Activated CD4-positive, alpha-beta T cell treated with anti-CD3 and anti-CD28 coated beads, Interleukin-2, amount 50 U/mL, for 48 hours (primary cell): ENCODE results near the gene RGL4.
"Not testable (repeated sequence)": the region's sequence is repeated elsewhere in the genome, so short reads cannot be mapped to it uniquely, and the experiment has no call there.

Experiments
- DNase-seq, 2 experiments: peaks; one replicate each; pipeline ENCODE4 v3.0.0-alpha.2; 2020

Gene RGL4, protein sequence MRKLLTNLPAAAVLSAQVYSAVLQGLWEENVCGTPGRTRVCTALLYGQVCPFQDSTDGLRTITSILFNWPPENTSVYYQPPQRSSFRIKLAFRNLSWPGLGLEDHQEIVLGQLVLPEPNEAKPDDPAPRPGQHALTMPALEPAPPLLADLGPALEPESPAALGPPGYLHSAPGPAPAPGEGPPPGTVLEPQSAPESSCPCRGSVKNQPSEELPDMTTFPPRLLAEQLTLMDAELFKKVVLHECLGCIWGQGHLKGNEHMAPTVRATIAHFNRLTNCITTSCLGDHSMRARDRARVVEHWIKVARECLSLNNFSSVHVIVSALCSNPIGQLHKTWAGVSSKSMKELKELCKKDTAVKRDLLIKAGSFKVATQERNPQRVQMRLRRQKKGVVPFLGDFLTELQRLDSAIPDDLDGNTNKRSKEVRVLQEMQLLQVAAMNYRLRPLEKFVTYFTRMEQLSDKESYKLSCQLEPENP

DNA sequence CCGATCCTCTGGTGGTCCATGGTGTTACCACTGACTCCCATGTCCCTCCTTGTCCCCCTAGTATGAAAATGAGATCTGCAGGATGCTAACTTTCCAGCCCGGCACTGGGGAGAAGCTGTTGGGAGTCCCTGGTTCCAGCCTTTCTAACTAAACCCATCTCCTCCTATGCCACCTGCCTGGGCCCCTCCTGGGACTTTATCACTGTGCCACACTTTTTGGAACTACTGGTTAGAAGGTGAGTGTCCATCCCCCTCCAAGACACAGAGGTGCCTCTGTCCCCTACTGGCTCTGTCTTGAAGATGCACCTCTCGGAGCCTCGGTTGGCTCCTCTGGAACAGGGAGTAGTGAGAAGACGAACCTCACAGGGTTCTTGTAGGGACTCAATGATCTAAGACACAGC is at the start of gene RGL4:
RGL4 (plus strand) TSS at position 301 of the 400 bp plus-strand sequence. CDS start 1,018 bp downstream, outside the sequence.
- no peak for DNase-seq

DNA sequence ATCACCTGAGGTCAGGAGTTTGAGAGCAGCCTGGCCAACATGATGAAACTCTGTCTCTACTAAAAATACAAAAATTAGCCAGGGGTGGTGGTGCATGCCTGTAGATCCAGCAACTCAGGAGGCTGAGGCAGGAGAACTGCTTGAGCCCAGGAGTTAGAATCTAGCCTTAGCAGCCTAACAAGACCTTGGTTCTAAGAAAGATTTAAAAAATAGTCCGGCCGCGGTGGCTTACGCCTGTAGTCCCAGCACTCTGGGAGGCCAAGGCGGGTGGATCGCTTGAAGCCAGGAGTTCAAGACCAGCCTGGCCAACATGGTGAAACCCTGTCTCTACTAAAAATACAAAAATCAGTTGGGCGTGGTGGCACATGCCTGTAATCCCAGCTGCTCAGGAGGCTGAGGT is 44.3 kb upstream of the RGL4 start:
- not testable (repeated sequence) for DNase-seq

DNA sequence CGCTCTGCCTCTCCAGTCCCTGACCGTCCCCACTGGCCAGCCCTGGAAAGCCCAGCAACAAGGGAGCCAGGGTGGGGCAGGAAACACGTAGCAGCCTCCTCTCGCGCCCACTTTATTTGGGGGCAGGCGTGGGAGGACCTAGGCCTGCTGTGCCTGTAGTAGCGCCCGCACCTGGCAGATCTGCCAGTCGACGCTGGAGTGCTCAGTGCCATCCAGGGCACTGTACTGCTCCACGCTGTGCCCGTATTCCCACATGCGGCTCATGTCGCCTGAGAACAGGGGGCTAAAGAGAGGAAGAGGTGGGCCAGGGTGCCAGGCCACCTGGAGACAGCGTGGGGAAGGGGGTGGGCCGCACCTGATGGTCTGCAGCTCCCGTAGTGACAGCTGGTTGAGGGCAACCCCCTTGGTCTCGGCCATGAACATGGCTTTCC is 41.7 kb upstream of the RGL4 start:
- no peak for DNase-seq

GRCh38 chr22:23651676-23652075 is 39.1 kb upstream of the RGL4 start:
- DNase-seq: no peak

DNA sequence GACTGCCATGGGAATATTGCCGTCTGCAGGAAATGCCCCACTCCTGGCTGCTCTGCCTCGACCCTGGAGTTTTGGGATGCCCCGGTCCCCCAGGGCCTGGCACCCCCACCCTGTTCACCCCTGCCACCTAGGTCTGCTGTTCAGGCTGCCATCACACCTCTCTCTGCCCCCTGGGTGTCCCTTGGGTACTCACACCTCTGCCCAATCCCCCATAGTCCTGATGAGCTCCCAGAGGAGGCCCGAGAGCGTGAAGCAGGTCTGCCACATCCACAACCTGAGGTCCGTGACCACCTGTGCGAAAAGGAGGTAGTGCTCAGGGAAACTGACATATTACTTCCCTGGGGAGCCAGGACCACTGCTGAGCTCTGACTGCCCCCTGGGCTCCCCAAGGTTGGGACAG is 38.5 kb upstream of the RGL4 start:
- DNase-seq: no peak

- DNase-seq: no peak
Observed at GRCh38 chr22:23652711-23653110, 38.1 kb upstream of the RGL4 start.

DNA sequence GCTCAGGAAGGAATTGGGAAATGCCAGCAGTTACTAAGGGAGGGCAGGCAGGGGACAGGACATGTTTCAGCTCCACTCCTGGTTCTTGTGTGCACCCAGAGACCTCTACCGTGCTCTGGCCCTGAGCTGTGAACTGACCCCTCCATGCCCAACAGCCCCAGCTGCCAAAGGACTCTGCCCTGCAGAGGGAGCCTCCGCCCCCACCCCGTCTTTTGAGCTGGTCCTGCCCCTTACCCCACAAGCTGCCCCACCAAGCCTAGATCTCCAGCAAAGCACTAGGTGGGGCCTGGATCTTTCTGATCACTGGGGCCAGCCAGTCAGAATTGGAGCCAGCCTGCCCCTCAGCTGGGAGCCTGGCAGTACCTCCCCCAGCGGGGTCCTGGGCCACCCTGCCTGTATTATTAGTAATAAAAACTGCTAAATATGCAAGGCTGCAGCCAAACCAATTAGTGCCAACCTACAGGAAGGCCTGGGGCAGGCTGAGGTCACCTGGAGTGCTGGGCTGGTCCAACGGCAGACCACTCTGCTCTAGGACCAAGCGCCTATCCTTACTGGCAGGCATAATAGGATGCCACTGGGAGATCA is 34.8 kb upstream of the RGL4 start:
- DNase-seq: no peak

DNA sequence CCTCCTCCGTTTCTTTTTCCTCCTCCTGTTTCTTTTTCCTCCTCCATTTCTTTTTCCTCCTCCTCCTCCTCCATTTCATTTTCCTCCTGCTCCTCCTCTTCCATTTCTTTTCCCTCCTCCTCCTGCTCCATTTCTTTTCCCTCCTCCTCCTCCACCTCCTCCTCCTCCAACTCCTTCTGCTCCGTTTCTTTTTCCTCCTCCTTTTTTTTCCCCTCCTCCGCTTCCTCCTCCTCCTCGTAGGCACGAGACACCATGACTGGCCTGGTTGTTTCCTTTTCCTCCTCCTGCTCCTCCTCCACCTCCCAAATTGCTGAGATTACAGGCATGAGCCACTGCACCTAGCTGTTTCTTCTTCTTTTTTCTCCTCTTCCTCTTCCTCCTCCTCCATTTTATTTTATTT is 33.1 kb upstream of the RGL4 start:
- DNase-seq: no peak

GRCh38 chr22:23660381-23660780 is 30.4 kb upstream of the RGL4 start:
- not testable (repeated sequence) for DNase-seq

GRCh38 chr22:23670378-23671295 is 20.2 kb upstream of the RGL4 start:
- no peak for DNase-seq

DNA sequence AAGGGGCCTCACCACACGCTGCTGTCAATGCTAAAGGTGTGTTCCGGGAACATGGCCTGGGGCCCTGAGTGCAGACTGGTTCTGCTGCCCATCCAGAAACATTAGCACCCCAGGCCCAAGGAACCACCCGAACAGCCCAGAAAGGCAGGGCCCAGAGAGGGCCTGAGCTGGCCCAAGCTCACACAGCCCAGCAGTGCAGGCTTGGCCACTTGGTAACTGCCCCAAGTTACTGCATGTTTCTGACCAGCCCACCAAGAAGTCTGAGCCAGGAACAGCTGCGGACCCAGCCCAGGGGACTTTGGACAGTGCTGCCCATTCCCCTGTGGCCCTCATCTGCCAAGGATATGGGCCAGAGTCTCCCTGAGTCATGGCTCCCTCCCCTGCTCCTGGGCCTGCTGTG is 19.4 kb upstream of the RGL4 start:
- DNase-seq: not testable (repeated sequence)

GRCh38 chr22:23672307-23673049 is 18.3 kb upstream of the RGL4 start:
- DNase-seq: not testable (repeated sequence)

- no peak for DNase-seq
Observed at GRCh38 chr22:23673050-23673620, 17.7 kb upstream of the RGL4 start.

GRCh38 chr22:23673826-23674690 is 16.8 kb upstream of the RGL4 start:
- DNase-seq: no peak

DNA sequence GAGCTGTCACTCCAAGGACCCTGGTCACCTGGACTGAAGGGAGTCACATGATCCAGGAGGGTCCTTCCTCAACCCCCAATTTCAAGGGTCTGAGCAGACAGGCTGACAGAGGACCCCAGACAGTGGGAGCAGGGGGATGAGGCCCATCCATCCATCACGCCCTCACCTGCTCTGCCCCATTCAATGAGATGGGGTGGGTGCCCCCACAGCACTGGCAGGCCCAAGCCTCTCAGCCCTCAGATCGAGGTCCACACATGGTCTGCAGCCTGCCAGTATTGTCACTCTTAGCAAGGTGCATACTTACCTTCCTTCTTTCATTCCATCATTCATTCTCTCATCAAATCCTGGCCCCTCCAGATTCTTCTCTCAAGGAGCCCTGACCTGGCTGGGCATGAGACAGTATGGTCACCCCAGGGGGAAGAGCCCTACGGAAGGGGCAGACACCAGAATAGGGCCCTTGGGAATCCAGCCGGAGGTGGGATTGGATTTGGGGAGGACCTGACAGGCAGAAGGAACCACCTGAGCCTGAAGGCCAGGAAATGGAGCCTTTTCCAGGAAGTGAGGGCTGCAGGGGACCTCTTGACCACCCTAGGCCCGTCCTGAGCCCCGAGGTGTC is 15.8 kb upstream of the RGL4 start:
- DNase-seq: not testable (repeated sequence)

DNA sequence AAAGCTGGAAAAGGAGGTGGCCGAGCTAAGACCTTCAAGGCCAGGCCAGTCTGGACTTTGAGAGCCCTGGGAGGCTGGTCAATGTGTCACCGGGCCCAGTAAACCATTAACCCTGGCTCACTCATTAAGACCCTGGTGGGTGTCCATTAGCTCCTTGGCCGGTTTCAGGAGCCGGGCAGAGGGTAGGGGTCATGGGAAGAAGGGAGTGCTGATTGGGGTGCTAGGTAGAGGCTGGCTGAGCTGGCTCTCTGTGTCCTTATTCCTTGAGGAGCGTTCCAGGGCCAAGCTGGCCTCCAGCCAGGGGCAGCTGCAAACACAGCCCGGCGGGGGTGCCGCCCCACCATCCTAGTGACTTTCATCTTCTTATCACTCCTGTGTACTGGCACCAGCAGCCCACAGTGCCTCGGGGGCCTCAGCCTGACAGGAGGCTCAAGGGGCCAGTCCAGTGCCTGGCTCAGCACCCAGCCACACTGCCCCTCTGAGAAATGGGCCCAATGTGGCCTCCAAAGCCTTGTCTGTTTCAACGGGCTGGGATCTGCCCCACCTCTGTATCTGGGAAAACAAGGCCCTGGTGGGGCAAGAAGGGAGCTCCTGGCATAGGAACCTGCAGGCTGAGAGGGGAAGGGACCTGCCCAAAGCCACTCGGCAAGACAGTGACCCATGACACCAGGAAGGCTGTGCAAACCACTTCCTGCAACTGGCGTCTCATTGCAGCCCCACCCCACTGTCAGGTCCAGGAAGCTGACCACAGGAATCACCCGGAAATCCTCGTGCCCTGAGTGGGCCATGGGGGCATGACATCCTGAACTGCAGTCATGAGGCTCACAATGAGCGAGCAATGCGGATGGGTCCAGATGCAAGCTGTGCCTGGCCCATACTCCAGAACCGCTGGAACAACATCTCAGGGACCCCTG is 15.1 kb upstream of the RGL4 start:
- DNase-seq: no peak

GRCh38 chr22:23676841-23677700 is 13.7 kb upstream of the RGL4 start:
- DNase-seq: not testable (repeated sequence)

DNA sequence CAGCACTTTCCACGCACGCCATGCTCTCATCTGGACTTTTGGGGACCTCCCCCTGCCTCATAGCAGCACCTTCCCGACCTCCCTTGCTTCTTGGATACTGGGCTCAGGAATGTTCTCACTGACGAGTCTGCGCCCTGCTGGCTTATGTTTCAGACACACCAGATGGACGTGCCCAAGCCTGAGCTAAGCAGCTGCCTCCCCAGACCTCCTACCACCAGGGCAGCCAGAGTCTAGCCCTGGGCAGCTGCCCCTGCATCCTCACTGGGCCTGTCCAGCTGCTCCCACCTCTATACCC is 13.2 kb upstream of the RGL4 start:
- DNase-seq: no peak

- no peak for DNase-seq
Observed at GRCh38 chr22:23678133-23678532, 12.7 kb upstream of the RGL4 start.
